NCI-H1105 (cell line): Measurements from ENCODE around the gene KRT6C.
A peak's percentile ranks its signal among the peaks of the same experiment; 100 is the strongest.
"Not testable (repeated sequence)": the region's sequence is repeated elsewhere in the genome, so short reads cannot be mapped to it uniquely, and the experiment has no call there.

Experiments used
- DNase-seq: peaks from one replicate; lab custom pipeline; 2025; lab: John Stamatoyannopoulos, UW

The KRT6C gene

GRCh38 chr12:52499806-52500560, 26.4 kb upstream of the KRT6C start:
- no peak for DNase-seq

DNA sequence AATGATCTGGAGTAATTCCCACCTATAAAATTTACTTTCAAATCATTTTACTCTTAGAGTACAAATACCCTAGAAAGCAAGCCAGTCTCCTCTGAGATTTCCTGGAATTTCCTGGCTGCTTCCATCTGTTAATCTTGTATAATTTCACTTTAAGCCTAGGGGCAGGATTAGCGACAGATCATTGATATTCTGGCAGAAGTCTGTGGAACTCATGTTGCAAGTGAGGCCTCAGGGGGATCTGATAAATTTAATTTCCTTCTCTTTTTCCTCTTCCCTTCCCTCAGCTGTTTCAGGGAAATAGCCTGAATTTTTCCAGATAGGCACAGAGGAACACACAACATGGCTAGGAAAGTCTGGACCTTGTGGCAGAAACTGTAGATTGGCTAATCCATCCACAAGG, 25.3 kb upstream of the KRT6C start:
- no peak for DNase-seq

DNA sequence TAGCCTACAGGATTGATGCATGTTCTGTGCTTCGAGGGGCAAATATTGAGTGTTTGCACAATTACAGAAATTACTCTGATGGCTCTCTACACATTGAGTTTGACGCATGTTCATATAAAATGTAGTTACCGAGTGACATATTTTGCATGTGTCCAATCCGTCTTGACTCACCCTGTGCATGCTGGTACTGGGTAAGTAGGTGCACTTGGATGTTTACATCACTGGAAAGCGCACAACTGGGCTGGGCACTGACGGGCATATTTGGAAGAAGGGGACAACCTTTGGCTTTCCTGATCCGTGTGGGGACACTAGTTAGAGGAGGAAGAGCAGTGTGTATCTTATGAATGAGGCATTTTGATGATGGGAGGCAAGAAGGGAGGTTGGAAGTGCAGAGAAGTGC, 24.4 kb upstream of the KRT6C start:
- DNase-seq: no peak

DNA sequence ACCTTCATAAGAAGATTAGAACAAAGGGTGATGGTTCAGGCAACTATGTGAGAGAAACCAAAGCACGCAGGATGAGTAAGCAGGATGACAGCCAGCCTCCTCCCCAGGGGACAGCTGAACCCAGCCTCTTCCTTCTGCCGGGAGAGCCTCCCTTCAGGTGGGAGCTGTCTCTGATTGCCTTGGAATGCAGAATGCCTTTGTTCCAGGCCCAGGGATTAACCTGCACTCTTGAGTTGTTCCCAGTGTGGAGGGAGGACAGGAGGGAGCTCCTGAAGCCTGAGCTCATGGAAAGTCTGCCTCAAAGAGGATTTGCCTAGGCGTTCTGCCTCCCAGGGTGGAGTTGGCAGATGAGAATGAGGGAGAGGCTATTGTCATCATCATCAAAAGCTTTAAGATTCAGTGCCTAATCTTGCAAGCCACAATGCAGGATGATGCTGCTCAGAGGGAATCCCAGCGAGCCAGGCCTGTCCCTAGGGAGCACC, 23.0 kb upstream of the KRT6C start:
- DNase-seq: no peak

- DNase-seq: peak; percentile 48
These were observed 22.4 kb upstream of the KRT6C start for GRCh38 chr12:52496054-52496453.

GRCh38 chr12:52495389-52495788, 21.8 kb upstream of the KRT6C start:
- DNase-seq: peak; percentile 80

DNA sequence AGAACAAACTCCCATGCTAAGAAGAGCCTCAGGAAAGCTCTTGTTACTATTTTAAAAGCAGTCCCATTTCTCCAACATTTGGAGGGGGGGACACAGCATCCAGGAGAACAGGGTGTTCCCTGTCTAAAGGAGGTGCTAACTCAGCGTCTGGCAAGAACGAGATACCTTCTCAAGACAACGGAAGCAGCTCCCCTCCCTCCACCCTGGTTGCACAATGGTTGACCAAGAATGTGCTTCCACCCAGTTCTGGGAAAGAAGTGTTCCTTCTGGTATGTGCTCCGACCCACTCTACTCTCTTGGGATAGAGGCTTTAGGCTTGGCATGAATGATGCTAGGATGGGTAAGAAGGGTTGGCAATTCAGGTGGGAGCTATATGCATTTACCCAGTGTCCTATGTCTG, 20.9 kb upstream of the KRT6C start:
- no peak for DNase-seq

GRCh38 chr12:52494100-52494499, 20.5 kb upstream of the KRT6C start:
- DNase-seq: no peak

- DNase-seq: no peak
These were observed 19.6 kb upstream of the KRT6C start, which contains the start of gene KRT6A for GRCh38 chr12:52493172-52493571. KRT6A (minus strand) TSS chr12:52493257; CDS start chr12:52493188, 69 bp downstream.

GRCh38 chr12:52492405-52492804, 18.8 kb upstream of the KRT6C start:
- DNase-seq: not testable (repeated sequence)

- DNase-seq: not testable (repeated sequence)
These were observed 17.9 kb upstream of the KRT6C start for GRCh38 chr12:52491495-52491894.

DNA sequence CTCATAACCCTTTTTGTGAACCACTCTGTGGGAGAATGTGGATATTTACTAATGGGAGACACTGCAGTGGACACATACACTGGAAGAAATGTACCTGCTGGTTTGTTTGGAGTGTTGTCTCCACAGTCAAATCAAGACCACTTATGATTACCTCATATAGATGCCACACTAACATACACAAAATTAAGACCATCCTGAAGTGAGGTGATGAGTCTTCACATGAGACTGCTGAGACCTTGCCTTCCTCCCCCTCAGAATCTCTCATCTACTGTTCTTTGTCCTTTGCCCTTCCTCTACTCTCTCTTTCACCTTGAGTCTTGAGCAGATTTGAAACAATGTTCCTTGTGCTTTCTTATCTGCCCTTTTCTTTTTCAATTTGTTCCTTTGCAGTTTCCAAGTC, 15.1 kb upstream of the KRT6C start:
- DNase-seq: no peak

DNA sequence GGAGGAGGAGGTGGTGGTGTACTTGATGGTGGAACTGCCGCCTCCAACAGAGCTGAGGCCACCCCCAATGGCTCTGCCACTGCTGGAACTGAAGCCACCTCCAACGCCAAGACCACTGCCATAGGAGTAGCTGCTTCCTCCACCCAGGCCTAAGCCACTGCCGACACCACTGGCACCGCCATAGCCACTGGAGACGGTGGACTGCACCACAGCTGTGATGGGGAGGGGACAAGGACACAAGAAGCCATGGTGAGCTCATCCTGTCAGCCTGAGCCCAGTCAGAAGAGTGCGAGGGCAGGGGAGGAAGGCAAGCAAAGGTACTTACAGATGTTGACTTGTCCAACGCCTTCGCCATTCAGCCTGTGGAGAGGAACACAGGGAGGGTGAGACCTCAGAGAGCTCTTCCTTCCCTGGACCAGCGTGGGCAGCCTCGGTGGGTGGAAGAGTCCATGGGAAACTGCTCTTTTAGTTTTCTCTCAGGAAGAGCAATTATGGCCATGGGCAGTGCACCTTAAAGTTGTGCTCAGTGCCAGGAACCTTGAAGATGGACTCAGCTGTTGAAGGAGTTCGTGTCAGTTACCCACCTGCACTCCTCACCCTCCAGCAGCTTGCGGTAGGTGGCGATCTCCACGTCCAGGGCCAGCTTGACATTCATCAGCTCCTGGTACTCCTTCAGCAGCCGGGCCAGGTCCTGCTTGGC, 14.3 kb upstream of the KRT6C start:
- DNase-seq: not testable (repeated sequence)

DNA sequence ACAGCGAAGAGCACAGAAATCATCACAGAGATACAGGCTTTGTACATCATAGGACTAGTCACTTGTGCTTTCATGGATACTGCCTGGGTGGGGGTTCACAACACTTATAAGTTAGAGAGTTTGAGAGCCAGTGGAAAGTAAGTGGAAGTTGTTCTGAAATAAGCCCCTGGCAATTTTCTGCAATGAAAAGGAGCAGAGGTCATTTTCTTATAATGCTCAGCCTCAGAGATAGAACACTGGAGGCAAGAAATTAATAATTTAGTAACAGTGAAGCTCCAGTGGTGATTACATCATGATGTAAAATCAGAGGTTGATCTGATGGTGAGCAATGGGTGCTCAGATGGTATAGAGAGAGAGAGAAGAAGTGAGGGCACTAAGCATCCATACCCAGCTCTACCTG, 13.6 kb upstream of the KRT6C start:
- DNase-seq: no peak

GRCh38 chr12:52486166-52487105, 12.8 kb upstream of the KRT6C start:
- DNase-seq: no peak

GRCh38 chr12:52480073-52480472, 6.5 kb upstream of the KRT6C start:
- no peak for DNase-seq

GRCh38 chr12:52477651-52478050, 4.0 kb upstream of the KRT6C start:
- no peak for DNase-seq

- no peak for DNase-seq
These were observed 607 bp upstream of the KRT6C start for GRCh38 chr12:52474212-52474611.

DNA sequence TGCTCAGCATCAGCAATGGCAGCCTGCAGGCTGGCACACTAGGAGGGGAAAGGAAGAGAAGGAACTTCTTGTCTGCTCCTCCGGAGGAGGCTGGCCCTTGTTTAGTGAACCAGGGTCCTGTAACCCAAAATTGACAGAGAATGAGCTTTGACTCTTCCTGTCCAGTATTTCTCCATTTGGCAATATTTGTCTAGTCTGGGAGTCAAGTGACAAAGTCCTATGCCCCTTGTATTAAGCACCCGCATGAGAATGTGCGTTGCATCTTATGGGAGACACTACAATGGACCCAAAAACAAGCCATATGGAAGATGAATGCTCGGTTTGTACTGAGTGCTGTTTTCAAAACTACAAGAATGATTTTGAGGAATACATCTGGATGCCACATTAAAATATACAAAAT, 3.8 kb downstream of the KRT6C start:
- DNase-seq: no peak

- no peak for DNase-seq
These were observed 8.7 kb downstream of the KRT6C start for GRCh38 chr12:52464897-52465296.

GRCh38 chr12:52461693-52462092, 11.9 kb downstream of the KRT6C start:
- no peak for DNase-seq

DNA sequence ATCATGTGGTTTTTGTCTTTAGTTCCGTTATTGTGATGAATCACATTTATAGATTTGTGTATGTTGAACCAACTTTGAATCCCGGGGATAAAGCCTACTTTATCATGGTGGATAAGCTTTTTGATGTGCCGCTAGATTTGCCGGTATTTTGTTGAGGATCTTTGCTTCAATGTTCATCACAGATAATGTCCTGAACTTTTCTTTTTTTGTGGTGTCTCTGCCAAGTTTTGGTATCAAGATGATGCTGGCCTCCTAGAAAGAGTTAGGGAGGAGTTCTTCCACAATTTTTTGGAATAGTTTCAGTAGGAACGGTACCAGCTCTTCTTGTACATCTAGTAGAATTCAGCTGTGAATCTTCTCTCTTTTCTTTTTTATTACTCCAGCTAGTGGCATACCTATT, 14.7 kb downstream of the KRT6C start:
- no peak for DNase-seq
